ENCODE measurements around the gene FTL. TPM values are rescaled to one million over a fixed set of nuclear protein-coding genes. Genes with fewer than 3 reads are reported as not detected.

Gene FTL
- total RNA-seq, 2 donors from 2014 or later: 1,824 to 3,385 TPM

DNA sequence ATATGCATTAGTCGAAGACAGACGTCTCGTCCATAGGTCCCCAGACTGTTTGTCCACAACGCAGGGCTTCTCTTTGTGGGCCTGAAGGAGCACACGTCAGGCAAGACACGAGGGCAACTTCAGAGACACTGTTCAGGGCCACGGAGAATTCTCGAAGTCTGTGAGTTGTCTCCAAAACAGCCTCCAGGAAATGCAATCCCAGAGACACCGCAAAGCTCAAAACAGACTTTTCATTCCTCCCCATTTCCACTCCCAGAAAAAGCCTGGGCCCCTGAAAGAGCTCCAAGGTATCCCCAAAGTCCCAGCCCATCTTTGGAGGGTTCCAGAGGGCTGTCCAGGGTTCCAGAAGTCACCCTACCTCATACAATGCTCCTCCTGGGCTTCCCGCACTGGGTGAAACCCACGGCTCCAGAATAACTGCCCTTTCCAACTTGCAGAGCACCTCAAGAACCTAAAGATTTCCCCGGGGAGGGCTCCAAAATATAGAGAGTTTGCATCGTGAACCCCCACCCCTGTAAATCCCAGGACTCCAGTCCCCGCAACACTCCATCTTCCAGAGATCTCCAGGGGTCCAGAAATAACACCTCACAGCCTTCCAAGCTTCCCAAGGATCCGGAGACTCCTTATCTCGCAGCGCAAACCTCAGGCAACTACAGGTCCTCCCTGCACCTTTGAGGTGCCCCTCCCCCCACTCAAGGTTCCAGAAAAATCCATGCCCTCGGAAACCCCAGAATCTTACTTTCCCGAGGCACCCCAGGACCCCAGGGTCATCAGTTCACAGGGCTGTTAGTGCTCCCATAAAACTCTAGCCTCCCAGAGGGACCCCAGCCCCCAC, 687 bp upstream of the FTL start:
- H3K4me3 ChIP-seq: peak overlapping the region in 1 of 2 donors; percentile 93
- H3K27me3 ChIP-seq: no peaks in the 10 kb centered on the region
- H3K9me3 ChIP-seq: no peaks in the 10 kb centered on the region
- TF ChIP-seq POLR2A (IDR thresholded peaks at IDR 0.05): no peak
- TF ChIP-seq, protein P1, sequence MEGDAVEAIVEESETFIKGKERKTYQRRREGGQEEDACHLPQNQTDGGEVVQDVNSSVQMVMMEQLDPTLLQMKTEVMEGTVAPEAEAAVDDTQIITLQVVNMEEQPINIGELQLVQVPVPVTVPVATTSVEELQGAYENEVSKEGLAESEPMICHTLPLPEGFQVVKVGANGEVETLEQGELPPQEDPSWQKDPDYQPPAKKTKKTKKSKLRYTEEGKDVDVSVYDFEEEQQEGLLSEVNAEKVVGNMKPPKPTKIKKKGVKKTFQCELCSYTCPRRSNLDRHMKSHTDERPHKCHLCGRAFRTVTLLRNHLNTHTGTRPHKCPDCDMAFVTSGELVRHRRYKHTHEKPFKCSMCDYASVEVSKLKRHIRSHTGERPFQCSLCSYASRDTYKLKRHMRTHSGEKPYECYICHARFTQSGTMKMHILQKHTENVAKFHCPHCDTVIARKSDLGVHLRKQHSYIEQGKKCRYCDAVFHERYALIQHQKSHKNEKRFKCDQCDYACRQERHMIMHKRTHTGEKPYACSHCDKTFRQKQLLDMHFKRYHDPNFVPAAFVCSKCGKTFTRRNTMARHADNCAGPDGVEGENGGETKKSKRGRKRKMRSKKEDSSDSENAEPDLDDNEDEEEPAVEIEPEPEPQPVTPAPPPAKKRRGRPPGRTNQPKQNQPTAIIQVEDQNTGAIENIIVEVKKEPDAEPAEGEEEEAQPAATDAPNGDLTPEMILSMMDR (IDR thresholded peaks at IDR 0.05): no peak
- DNase-seq: peak in 3 of 4 donors; percentile 38 to 43 (median 41)
- H3K4me1 ChIP-seq: peaks cover 39% of the 10 kb centered on the region
- peak overlapping the region; percentile 83 to 94 (median 90) for H3K27ac ChIP-seq
- H3K36me3 ChIP-seq (replicated peaks in 1 of 2; ENCODE audit: insufficient read depth in 1 of 2, low read depth in 2 of 2): no peaks in the 10 kb centered on the region
- no peak for ATAC-seq
- intact Hi-C loops (cut with DNase I): no loop called here
- WGBS, 2 donors: 31 to 32% methylated on average over 13 to 19 of the region's 19 CpGs

DNA sequence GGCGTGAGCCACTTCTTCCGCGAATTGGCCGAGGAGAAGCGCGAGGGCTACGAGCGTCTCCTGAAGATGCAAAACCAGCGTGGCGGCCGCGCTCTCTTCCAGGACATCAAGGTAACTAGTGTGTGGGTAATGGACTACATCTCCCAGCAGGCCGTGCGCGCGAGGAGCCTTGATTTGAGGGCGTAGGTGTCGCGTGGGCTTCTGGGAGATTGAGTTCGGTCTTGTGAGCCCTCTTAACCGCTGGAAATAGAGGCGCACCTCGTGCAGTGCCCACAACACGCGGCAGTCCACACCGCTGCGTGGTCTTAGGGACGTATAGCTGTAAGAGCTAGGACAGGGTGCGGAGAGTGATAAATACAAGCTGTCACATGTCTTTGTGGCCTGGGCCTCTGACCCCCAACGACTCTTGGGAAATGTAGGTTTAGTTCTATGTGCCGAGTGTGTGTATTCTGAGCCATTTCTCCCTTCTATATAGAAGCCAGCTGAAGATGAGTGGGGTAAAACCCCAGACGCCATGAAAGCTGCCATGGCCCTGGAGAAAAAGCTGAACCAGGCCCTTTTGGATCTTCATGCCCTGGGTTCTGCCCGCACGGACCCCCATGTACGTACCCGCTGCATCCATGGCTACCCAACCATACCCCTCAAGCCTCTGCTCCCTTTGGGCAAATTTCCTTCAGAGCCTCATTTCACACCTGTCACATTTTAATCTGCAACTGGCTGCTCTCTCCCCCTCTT, 864 bp downstream of the FTL start:
- Histone ChIP-seq H3K36me3 (replicated peaks in 1 of 2; ENCODE audit: insufficient read depth in 1 of 2, low read depth in 2 of 2) (no peaks in the 10 kb centered on the region), H3K9me3 (no peaks in the 10 kb centered on the region), H3K27me3 (no peaks in the 10 kb centered on the region), H3K27ac (peak overlapping the region; percentile 83 to 94 (median 90)), H3K4me1 (peaks cover 39% of the 10 kb centered on the region), H3K4me3 (peak overlapping the region; percentile 88 to 93)
- DNase-seq: peak; percentile 87 to 90 (median 88)
- TF ChIP-seq, protein P1 (IDR thresholded peaks at IDR 0.05): no peak
- TF ChIP-seq POLR2A (IDR thresholded peaks at IDR 0.05): no peak
- peak; percentile 68 for ATAC-seq
- intact Hi-C loops (cut with DNase I): no loop called here
- WGBS, 2 donors: 10 to 27% methylated on average over 10 to 36 of the region's 36 CpGs

DNA sequence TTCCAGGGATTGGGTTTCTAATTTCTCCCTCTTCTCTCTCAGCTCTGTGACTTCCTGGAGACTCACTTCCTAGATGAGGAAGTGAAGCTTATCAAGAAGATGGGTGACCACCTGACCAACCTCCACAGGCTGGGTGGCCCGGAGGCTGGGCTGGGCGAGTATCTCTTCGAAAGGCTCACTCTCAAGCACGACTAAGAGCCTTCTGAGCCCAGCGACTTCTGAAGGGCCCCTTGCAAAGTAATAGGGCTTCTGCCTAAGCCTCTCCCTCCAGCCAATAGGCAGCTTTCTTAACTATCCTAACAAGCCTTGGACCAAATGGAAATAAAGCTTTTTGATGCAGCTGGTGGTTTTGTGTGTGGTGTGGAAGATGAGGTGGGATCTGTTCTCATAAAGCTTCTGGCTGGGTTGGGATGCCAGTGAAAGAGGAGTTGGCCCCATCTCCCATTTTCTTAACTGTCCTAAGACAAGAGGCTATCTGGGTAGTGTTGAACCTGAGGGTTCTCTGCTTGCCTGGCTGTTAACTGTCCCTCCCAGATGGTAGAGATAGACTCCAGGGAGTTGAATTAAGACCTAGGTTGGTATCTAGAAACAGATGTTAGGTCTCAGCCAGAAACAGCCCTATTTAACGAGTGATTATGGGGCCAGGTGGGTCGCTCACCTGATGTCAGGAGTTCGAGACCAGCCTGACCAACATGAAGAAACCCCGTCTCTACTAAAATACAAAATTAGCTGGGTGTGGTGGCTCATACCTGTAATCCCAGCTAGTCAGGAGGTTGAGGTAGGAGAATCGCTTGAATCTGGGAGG, 1.6 kb downstream of the FTL start:
- WGBS, 2 donors: 78 to 88% methylated on average over 10 of the region's 10 CpGs
- Histone ChIP-seq H3K9me3 (no peaks in the 10 kb centered on the region), H3K27me3 (no peaks in the 10 kb centered on the region), H3K4me3 (peak overlapping the region; percentile 88 to 93), H3K36me3 (replicated peaks in 1 of 2; ENCODE audit: insufficient read depth in 1 of 2, low read depth in 2 of 2) (no peaks in the 10 kb centered on the region), H3K4me1 (peaks cover 39% of the 10 kb centered on the region), H3K27ac (peak overlapping the region in 3 of 4 donors; percentile 89 to 94 (median 91))
- no peak for ATAC-seq
- DNase-seq: no peak
- TF ChIP-seq POLR2A (IDR thresholded peaks at IDR 0.05): no peak
- TF ChIP-seq, protein P1 (IDR thresholded peaks at IDR 0.05): no peak
- intact Hi-C loops (cut with DNase I): no loop called here

DNA sequence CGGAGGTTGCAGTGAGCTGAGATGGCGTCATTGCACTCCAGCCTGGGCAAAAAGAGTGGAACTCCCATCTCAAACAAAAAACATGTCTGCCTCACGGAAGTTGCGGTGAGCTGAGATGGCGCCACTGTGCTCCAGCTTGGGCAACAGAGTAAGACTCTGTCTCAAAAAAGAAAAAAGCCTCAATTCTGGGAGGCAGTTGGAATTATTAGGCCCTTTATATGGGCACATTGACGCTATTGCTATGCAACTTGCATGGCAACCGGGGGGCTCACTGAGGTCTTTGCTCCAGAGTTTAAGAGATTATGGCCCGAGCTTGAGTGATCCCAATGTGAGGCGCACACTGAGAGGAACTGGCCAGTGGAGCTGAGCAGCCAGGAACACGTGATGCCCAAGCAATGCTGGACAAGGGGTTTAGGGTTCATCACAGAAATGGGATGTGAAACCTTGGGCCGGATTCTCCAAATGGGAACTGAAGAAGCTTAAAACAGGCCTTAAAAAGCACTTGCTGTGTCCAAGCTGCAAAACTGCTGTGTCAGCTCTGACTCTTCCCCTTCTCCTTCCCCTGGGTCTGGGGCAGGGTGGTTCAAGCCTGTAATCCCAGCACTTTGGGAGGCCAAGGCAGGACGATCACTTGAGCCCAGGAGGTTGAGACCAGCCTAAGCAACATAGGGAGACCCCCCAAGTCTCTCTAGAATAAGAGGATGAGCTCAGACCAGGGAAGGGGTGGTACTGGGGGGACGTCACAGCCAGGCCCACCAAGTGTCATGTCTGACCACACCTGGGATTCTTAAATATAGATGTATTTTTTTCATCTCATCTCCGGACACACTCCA, 2.5 kb downstream of the FTL start:
- peak overlapping the region in 2 of 4 donors; percentile 89 to 91 for H3K27ac ChIP-seq
- WGBS, 2 donors: 70 to 91% methylated on average over 14 of the region's 14 CpGs
- H3K9me3 ChIP-seq: no peaks in the 10 kb centered on the region
- intact Hi-C loops (cut with DNase I): no loop called here
- DNase-seq (peak in 3 of 4 donors; percentile 23 to 75 (median 25)), ATAC-seq (no peak)
- H3K4me3 ChIP-seq: no peak overlapping the region
- H3K4me1 ChIP-seq: peaks cover 32% of the 10 kb centered on the region
- no peaks in the 10 kb centered on the region for H3K27me3 ChIP-seq
- TF ChIP-seq, protein P1 (IDR thresholded peaks at IDR 0.05): no peak
- TF ChIP-seq POLR2A (IDR thresholded peaks at IDR 0.05): peak in 1 of 3 donors; percentile 35
- no peaks in the 10 kb centered on the region for H3K36me3 ChIP-seq (replicated peaks in 1 of 2; ENCODE audit: insufficient read depth in 1 of 2, low read depth in 2 of 2)
